HepG2 (cell line): ENCODE data around the gene NDRG2. TPM values are rescaled to one million over a fixed set of nuclear protein-coding genes. Genes with fewer than 3 reads are reported as not detected.

Experiments
- BCL6 ChIP-seq: IDR thresholded peaks from 2 replicates; pipeline ENCODE4 v1.6.1; 2016; ENCODE audit warnings: missing genetic modification reagents, missing compliant biosample characterization
- EP300 ChIP-seq, 3 experiments: sonication (generic) in 1 of 3; formaldehyde crosslinking in 1 of 3; IDR thresholded peaks; 2 replicates each; pipeline versions ENCODE4 v1.5.1 to v1.6.1; 2011 to 2020; ENCODE audit warnings: low read depth in 2 of 3, low read length in 2 of 3, borderline replicate concordance in 1 of 3, improper control_type of control experiment in 1 of 3, mild to moderate bottlenecking in 1 of 3, missing genetic modification reagents in 1 of 3, moderate library complexity in 1 of 3
- FOXA3 ChIP-seq: IDR thresholded peaks from 2 replicates; pipeline ENCODE4 v1.6.1; 2016; ENCODE audit warnings: missing genetic modification reagents, missing compliant biosample characterization
- FOXP1 ChIP-seq, 2 experiments: fragments of 450-650 bp in 1 of 2; IDR thresholded peaks; 2 replicates each; pipeline ENCODE4 v1.6.1; 2017 to 2018; ENCODE audit warnings: antibody characterized with exemption in 1 of 2
- GABPA ChIP-seq, 2 experiments: IDR thresholded peaks; 2 replicates each; pipeline ENCODE4 v1.6.1; 2011 to 2016; ENCODE audit warnings: low read depth in 2 of 2, low read length in 1 of 2, missing biosample characterization in 1 of 2, missing genetic modification characterization in 1 of 2
- GATA4 ChIP-seq: sonication (generic); IDR thresholded peaks from 2 replicates; pipeline ENCODE4 v1.6.1; 2016; ENCODE audit warnings: antibody characterized with exemption, low read depth, borderline replicate concordance
- MED1 ChIP-seq: sonication (generic); formaldehyde crosslinking; IDR thresholded peaks from 2 replicates; pipeline ENCODE4 v1.4.0; 2020; ENCODE audit warnings: missing genetic modification reagents
- NCOA2 ChIP-seq: sonication (generic); formaldehyde crosslinking; IDR thresholded peaks from 2 replicates; pipeline ENCODE4 v1.8.0; 2022; ENCODE audit warnings: inconsistent platforms
- RARA ChIP-seq: IDR thresholded peaks from 2 replicates; pipeline ENCODE4 v1.6.1; 2016; ENCODE audit warnings: missing genetic modification reagents, missing compliant biosample characterization
- RXRB ChIP-seq: IDR thresholded peaks from 2 replicates; pipeline ENCODE4 v1.6.1; 2016; ENCODE audit warnings: borderline replicate concordance, missing genetic modification reagents, missing compliant biosample characterization
- SALL1 ChIP-seq: sonication (generic); formaldehyde crosslinking; IDR thresholded peaks from 2 replicates; pipeline ENCODE4 v1.8.0; 2022; ENCODE audit warnings: mild to moderate bottlenecking, missing genetic modification reagents
- SOX5 ChIP-seq: IDR thresholded peaks from 2 replicates; pipeline ENCODE4 v1.6.1; 2016; ENCODE audit warnings: borderline replicate concordance
- ZBTB20 ChIP-seq: sonication (generic); formaldehyde crosslinking; IDR thresholded peaks from 2 replicates; pipeline ENCODE4 v1.8.1; 2023; ENCODE audit warnings: missing genetic modification reagents, low read depth, mild to moderate bottlenecking, borderline replicate concordance
- ZFX ChIP-seq: sonication (generic); formaldehyde crosslinking; IDR thresholded peaks from 2 replicates; pipeline ENCODE4 v1.4.0; 2020; ENCODE audit warnings: mild to moderate bottlenecking, low read depth, missing genetic modification reagents, moderate library complexity
- ZFY ChIP-seq: sonication (generic); formaldehyde crosslinking; IDR thresholded peaks from 2 replicates; pipeline ENCODE4 v1.4.0; 2020; ENCODE audit warnings: missing genetic modification reagents
- ZNF292 ChIP-seq: sonication (generic); formaldehyde crosslinking; IDR thresholded peaks from 2 replicates; pipeline ENCODE4 v1.8.1; 2022; ENCODE audit warnings: mild to moderate bottlenecking, low read depth, missing genetic modification reagents, borderline replicate concordance
- ZNF383 ChIP-seq: sonication (generic); formaldehyde crosslinking; IDR thresholded peaks from 2 replicates; pipeline ENCODE4 v1.4.0; 2020; ENCODE audit warnings: missing genetic modification reagents, mild to moderate bottlenecking, borderline replicate concordance
- ZNF501 ChIP-seq: sonication (generic); formaldehyde crosslinking; IDR thresholded peaks from 2 replicates; pipeline ENCODE4 v1.5.1; 2020; ENCODE audit warnings: mild to moderate bottlenecking, moderate library complexity, missing genetic modification reagents
- ZNF557 ChIP-seq: sonication (generic); formaldehyde crosslinking; IDR thresholded peaks from 2 replicates; pipeline ENCODE4 v1.4.0; 2020; ENCODE audit warnings: missing genetic modification reagents
- ZNF644 ChIP-seq: IDR thresholded peaks from 2 replicates; pipeline ENCODE4 v1.6.1; 2016; ENCODE audit warnings: low read depth
- ZNF674 ChIP-seq: sonication (generic); formaldehyde crosslinking; IDR thresholded peaks from 2 replicates; pipeline ENCODE4 v1.5.0; 2020; ENCODE audit warnings: low read depth, mild to moderate bottlenecking, missing genetic modification reagents
- polyA plus RNA-seq, 8 experiments: library from polyadenylated mRNA; depleted of rRNA in 3 of 8; stranded (reverse) in 7 of 8; unstranded in 1 of 8; fragments of >200 nt; fragmentation: Illumina TruSeq in 4 of 8; extraction: Trizol in 4 of 8; gene quantifications; 2 replicates each; pipeline versions ENCODE4 v1.2.1 to v1.2.3, GENCODE V29; 2011 to 2016; ENCODE audit warnings: low read depth in 4 of 8, missing spikeins in 1 of 8, mixed read lengths in 1 of 8; ENCODE audit not compliant: insufficient read depth in 1 of 8
- total RNA-seq, 5 experiments: library from RNA; depleted of rRNA; stranded (reverse); fragments of >200 nt; fragmentation: Illumina TruSeq; extraction: Trizol; gene quantifications; 2 replicates each; pipeline ENCODE4 v1.2.3, GENCODE V29; 2016; ENCODE audit warnings: low read depth in 1 of 5
- TF ChIP-seq, protein P1 (sequence below): sonication (generic); formaldehyde crosslinking; IDR thresholded peaks from 2 replicates; pipeline ENCODE4 v1.5.0; 2020; ENCODE audit warnings: mild to moderate bottlenecking, missing genetic modification reagents, borderline replicate concordance
- TF ChIP-seq, protein P2 (sequence below): sonication (generic); formaldehyde crosslinking; IDR thresholded peaks from 2 replicates; pipeline ENCODE4 v1.9.0; 2021; ENCODE audit warnings: missing genetic modification reagents, borderline replicate concordance
- TF ChIP-seq, protein P3 (sequence below): IDR thresholded peaks from 2 replicates; pipeline ENCODE4 v1.6.1; 2016; ENCODE audit warnings: missing biosample characterization, missing genetic modification reagents, low read depth

The NDRG2 gene
- total and polyA plus RNA-seq, 2 of the 13 experiments (the other 11 are each of a cell fraction or from before 2014, with no cell fraction given), result 27.2 to 189 TPM

DNA sequence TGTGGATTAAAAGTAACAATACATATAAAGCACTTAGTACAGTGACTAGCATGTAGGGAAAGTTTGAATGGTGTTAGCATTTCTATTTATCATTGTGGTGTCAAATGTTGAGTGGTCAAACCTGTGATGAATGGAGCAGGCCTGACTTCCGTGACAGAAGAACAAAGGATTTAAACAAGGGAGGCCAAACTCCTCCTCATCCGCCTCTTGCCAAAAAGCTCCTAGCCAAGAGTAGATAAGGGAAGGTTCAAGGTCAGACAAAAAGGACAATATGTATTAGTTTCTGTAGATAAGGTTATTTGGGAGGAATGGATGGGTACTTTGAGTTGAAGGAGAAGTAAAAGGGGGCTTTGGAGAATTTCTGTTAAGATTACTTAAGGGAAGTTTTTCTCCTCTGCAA is 23.8 kb upstream of the NDRG2 start (continued):
- TF ChIP-seq ZNF674 (no peak), FOXP1 (IDR thresholded peaks at IDR 0.05) (no peak), FOXP1 (CRISPR knock-in tag; IDR thresholded peaks at IDR 0.05) (peak; percentile 65; the same call in 1 of the 2 replicates), SOX5 (CRISPR knock-in tag) (peak; percentile 98), RXRB (CRISPR knock-in tag) (peak; percentile 76; the same call in 1 of the 2 replicates), EP300 (IDR thresholded peaks at IDR 0.05; ENCODE audit: low read depth in 2 of 2, low read length in 2 of 2) (peak in 1 of 2 experiments; percentile 81; a peak in 2 of 4 replicates), EP300 (CRISPR knock-in tag; IDR thresholded peaks at IDR 0.05; ENCODE audit: borderline replicate concordance) (peak; percentile 71; the same call in 1 of the 2 replicates), MED1 (CRISPR knock-in tag) (peak; percentile 81), ZNF501 (CRISPR knock-in tag) (no peak), NCOA2 (peak; percentile 87), ZNF557 (CRISPR knock-in tag) (no peak), ZFX (0 out of 2 replicates have a peak, but pooled peaks have one; percentile 20), RARA (CRISPR knock-in tag) (peak; percentile 80), ZNF644 (0 out of 2 replicates have a peak, but pooled peaks have one; percentile 13), GABPA (IDR thresholded peaks at IDR 0.05; ENCODE audit: low read depth, low read length) (no peak), GABPA (CRISPR knock-in tag; IDR thresholded peaks at IDR 0.05; ENCODE audit: low read depth) (0 out of 2 replicates have a peak, but pooled peaks have one; percentile 32), BCL6 (CRISPR knock-in tag) (0 out of 2 replicates have a peak, but pooled peaks have one; percentile 44), ZNF292 (no peak), ZFY (CRISPR knock-in tag) (peak; percentile 43; the same call in 1 of the 2 replicates), ZBTB20 (0 out of 2 replicates have a peak, but pooled peaks have one; percentile 34), SALL1 (CRISPR knock-in tag) (peak; percentile 52; the same call in 1 of the 2 replicates), FOXA3 (CRISPR knock-in tag) (peak; percentile 35; the same call in 1 of the 2 replicates), GATA4 (peak; percentile 86), ZNF383 (CRISPR knock-in tag) (no peak)
- TF ChIP-seq, protein P1, sequence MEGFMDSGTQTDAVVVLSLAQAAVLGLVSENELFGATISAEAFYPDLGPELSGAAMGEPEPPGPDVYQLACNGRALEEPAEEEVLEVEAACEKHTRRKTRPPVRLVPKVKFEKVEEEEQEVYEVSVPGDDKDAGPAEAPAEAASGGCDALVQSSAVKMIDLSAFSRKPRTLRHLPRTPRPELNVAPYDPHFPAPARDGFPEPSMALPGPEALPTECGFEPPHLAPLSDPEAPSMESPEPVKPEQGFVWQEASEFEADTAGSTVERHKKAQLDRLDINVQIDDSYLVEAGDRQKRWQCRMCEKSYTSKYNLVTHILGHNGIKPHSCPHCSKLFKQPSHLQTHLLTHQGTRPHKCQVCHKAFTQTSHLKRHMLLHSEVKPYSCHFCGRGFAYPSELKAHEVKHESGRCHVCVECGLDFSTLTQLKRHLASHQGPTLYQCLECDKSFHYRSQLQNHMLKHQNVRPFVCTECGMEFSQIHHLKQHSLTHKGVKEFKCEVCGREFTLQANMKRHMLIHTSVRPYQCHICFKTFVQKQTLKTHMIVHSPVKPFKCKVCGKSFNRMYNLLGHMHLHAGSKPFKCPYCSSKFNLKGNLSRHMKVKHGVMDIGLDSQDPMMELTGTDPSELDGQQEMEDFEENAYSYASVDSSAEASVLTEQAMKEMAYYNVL (CRISPR knock-in tag), result peak; percentile 36; the same call in 1 of the 2 replicates
- TF ChIP-seq, protein P2, sequence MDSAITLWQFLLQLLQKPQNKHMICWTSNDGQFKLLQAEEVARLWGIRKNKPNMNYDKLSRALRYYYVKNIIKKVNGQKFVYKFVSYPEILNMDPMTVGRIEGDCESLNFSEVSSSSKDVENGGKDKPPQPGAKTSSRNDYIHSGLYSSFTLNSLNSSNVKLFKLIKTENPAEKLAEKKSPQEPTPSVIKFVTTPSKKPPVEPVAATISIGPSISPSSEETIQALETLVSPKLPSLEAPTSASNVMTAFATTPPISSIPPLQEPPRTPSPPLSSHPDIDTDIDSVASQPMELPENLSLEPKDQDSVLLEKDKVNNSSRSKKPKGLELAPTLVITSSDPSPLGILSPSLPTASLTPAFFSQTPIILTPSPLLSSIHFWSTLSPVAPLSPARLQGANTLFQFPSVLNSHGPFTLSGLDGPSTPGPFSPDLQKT (CRISPR knock-in tag), result no peak
- TF ChIP-seq, protein P3, sequence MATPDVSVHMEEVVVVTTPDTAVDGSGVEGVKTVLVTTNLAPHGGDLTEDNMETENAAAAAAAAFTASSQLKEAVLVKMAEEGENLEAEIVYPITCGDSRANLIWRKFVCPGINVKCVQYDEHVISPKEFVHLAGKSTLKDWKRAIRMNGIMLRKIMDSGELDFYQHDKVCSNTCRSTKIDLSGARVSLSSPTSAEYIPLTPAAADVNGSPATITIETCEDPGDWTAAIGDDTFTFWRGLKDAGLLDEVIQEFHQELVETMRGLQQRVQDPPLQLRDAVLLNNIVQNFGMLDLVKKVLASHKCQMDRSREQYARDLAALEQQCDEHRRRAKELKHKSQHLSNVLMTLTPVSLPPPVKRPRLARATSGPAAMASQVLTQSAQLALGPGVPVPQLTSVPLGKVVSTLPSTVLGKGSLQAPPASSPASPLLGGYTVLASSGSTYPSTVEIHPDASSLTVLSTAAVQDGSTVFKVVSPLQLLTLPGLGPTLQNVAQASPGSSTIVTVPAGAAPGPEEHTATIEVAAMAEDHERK (CRISPR knock-in tag), result no peak
